ENCODE measurements around the gene SUDS3.

SUDS3 gene

DNA sequence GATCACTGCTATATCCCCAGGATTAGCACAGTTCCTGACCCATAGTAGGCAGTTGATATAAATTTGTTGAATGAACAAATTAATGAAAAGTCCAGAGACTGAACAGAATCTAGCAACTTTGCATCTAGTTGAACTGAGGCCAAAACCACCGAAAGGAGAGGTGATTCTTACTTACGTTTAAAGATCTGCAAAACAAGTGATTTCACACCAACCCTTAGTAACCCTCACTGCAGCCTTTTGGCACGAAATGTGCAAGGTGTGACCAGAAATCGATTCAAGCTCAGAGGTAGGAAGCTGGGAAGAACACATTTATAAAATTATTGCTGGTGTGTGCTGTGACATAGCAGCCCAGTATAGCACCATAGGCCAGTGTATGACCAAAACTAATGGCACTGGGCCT, 70.8 kb downstream of the SUDS3 start:
- DNase-seq (ENCODE audit: low read depth in 2 of 2) = no peak

DNA sequence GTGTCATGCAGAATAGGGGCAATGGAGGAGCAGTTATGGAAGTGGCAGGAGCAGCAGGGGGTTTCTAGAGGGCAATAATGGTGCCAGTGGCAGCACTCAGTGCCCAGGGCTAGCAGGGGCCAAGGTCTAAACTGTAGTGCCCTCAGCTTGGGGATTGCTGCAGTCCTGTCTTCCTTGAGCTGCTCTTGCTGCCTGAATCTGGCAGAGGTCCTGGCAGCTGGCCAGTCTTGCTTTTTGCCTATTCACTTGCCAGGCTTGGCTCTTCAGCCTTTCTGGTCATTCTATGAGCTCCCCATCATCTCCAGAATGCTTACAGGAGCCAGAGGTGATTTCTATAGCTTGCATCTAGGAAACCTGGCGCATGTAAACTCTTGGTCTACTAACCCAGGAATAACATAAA, 72.0 kb downstream of the SUDS3 start:
- DNase-seq (ENCODE audit: low read depth in 2 of 2) = no peak

DNA sequence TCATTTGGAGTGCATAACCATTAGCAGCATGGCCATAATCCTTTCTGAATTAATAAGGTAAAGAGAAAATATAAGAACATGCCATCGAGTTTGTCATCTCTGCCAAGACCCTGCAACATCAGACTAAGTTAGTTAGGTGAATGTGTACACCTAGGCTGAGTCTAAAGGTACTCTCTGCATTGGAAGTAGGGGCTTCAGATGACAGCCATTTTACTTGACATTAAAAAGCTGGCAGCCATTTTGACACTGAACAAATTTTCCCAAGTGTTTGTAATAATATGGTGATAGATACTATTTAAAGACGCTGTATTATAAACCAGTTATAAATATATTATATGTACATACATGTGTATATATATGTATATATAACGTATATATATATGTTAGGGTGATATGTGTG, 79.0 kb downstream of the SUDS3 start:
- DNase-seq (ENCODE audit: low read depth in 2 of 2) = no peak

DNA sequence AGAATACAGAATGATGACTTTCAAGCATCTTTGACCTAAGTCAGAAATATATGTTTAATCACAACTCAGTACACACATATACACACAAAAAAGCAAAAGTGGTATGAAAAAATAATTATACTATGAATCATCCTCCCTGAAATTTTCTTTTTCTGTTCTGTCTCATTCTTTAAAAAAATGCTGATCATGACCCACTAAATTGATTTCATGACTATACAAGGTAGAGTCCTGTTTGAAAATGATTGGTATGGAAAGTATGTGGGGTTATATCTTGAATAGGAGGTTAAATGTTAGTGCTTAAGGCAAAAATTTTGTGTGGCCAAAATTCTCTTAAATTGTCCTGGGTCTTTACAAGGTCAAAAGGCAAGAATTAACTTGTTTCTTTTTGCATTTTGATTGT, 80.4 kb downstream of the SUDS3 start:
- no peak for DNase-seq (ENCODE audit: low read depth in 2 of 2)

DNA sequence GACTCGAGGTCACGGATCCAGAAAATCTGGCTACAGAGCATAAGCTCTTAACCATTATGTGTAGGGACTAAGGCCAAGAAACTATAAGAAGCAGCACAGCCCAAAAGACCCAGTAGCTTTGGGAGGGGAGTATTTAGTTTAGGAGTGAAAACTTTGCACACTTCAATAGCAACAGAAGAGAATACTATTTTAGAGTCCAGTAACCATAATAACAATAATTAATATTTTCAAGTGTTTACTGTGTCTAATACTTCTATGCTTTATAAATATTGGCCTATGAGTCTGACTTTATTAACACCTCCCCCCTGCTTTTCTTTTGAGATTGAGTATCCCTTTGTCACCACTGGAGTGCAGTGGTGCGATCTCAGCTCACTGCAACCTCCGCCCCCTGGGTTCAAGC, 82.8 kb downstream of the SUDS3 start:
- no peak for DNase-seq (ENCODE audit: low read depth in 2 of 2)

DNA sequence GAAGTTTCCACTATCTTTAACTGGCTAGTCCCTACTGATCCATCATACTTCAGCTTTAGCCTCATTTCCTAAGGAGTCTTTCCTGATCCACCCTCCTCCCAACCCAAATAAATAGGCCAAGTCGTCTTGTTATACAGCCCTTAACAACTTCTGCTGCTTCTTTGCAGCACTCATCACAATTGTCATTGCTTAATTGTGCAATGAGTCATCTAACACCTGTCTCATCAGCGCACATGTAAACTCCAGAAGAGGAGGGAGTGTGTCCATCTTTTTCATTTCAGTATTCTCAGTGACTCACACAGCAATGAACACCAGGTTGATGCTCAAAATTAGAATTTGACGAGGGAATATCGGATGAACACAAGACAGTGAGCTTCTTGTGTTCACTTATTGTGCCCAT, 87.3 kb downstream of the SUDS3 start:
- no peak for DNase-seq (ENCODE audit: low read depth in 2 of 2)

DNA sequence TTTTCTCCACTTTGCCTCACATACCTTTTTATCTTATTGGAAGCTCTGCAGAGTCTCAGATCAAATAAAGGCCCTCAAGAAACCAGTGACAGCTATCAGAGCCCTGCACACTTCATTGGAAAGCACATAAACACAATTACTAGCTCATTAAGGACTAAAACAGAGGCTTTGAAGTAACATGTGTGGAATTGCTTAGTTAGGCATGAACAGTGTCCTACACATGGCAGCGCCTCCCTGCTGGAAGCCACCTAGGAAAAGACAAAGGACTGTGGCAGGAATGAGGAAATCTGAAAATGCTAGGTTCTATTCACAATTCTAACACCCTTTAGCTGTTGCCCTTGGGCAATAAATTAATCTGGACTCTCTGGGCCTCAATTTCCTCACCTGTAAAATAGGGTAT, 89.4 kb downstream of the SUDS3 start:
- no peak for DNase-seq (ENCODE audit: low read depth in 2 of 2)
